NCI-H69 (cell line): ENCODE data around the gene NAXD.
"Not testable (repeated sequence)": the region's sequence is repeated elsewhere in the genome, so short reads cannot be mapped to it uniquely, and the experiment has no call there.

ENCODE experiments used
- DNase-seq: peaks from one replicate; lab custom pipeline; 2025; lab: John Stamatoyannopoulos, UW

NAXD gene

DNA sequence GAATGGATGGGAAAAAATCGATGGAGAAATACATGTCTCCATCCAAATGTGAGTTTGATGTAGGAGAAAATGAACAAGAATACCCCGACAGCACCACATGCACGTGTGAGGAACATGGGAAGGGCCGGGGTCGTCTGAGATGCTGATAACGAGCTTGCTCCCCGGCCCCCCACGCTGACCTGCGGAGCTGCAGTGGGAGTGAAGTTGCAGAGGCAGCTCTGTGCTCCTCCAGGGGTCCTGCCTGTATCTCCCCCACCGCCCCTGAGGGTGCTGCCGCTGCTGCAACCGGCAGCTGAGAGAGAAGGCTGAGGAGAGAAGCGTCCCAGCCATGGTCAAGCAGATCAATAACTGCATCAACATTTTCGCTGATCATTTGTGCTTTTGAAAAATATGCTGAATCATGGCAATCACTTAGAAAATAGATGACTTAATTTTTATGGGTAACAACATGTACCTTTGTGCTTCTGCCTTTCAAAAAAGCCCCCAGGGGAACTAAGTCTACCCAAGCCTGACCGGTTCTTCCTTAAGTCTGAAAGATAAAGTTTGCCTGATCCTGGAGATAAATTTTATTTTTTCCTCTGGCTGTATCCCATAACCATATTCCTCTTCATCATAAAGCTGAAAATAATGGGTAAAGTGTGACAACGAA is 18.2 kb upstream of the NAXD start:
- no peak for DNase-seq

DNA sequence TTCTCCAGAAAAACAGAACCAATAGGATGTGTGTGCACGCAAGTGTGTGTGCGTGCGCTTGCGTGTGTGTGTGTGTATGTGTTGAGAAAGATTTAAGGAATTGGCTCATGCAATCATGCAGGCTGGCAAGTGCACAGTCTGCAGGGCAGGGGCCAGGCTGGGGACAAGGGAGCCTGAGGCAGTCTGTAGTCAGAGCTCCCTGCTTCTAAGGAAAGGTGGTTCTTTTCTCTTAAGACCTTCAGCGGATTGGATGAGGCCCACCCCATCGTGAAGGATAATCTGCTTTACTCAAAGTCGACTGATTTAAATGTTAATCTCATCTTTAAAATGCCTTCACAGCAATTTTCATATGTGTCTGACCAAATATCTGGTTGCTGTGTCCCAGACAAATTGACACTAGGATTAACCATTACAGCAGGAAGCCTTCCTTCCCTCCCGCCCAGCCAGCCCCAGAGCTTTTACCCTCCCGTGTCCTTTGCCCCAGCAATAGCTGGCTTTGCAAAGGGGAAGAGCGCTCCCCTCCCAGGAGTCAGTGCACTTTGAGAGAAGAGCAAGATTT is 15.0 kb upstream of the NAXD start:
- no peak for DNase-seq

DNA sequence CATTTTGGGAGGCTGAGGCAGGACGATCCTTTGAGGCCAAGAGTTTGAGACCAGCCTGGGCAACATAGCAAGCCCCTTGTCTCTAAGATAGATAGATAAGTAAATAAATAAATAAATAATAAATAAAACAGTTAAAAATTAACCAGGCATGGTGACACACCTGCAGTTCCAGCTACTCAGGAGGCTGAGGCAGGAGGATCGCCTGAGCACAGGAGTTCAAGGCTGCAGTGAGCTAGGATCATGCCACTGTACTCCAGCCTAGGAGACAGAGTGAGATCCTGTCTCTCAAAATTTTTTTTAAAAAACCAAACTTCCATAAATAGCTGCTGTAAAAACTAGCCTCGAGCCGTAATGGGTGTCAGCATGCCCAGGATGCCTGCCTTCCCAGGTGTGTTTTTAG is 14.4 kb upstream of the NAXD start:
- no peak for DNase-seq

DNA sequence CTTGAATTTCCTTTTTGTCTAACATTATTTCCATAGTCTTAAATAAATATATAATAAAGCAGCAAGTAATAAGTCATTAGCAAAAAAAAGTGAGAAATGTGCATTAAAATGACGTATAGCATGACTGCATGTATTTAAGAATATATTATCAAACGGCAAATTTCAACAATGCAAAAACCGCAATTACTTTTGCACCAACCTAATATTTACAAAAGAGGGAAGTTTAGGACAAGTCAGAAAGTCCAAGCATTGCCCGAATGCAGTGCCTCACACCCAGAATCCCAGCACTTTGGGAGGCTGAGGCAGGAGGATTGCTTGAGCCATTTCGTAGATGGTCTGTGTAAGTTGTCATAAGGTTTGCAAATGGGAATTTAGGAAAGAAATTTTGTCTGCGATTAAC is 10.2 kb upstream of the NAXD start:
- no peak for DNase-seq

DNA sequence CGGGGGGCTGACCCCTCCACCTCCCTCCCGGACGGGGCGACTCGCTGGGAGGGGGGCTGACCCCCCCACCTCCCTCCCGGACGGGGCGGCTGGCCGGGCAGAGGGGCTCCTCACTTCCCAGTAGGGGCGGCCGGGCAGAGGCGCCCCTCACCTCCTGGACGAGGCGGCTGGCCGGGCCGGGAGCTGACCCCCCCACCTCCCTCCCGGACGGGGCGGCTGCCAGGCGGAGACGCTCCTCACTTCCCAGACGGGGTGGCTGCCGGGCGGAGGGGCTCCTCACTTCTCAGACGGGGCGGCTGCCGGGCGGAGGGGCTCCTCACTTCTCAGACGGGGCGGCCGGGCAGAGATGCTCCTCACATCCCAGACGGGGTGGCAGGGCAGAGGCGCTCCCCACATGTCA is 9.1 kb upstream of the NAXD start:
- DNase-seq, result not testable (repeated sequence)

DNA sequence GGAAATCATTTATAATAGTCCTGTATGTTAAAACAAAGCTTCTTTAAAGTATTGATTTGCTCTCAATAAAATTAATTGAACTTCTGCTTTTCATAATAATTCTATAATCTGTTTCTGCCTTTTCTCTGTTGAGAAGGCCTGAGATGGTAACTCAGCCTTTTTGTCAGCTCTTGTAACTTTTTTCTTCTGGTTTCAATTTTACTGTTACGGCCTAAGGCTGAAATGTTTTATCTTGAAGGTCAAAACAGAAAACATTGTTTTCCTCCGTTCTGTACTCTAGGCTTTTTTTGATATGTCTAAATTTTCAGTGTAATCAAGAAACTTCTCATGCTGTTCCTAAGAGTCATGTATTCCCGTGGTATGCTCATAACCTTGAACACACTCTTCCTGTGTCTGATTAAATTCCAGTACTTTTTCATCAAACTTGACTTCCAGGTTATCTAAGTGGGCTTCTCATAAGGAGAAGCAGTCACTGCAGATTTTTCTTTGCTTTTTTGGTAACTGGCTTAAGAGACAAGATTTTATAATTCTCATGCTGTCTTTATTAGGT is 7.6 kb upstream of the NAXD start:
- no peak for DNase-seq

DNA sequence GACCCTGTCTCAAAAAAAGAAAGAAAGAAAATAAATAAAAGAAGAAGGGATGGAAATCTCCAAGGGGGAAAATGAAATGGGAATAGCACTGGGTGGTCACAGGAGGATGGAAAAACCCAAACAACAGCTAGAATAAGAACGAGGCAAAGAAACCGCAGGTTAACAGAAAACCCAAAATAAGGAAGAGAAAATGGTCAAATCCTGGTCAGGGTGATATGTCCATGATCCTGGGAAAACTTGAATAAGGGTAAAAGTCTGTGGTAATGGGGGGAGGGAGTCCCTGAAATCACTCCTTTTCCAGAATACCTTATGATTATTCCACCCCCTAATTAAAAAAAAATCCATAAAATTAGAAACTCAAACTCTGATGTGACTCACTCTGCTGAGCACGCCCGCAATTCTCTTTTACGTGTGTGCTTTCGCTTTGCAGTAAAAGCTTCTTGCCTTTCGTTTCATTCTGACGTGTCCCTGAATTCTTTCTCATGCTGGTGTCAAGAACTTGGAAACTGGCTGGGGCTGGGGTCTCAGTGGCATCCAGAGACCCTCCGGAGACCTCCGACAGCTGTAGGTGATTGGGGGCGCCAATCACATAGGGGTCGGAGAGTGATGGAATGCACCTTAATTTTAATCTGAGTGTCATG is 4.3 kb upstream of the NAXD start:
- DNase-seq, result no peak

DNA sequence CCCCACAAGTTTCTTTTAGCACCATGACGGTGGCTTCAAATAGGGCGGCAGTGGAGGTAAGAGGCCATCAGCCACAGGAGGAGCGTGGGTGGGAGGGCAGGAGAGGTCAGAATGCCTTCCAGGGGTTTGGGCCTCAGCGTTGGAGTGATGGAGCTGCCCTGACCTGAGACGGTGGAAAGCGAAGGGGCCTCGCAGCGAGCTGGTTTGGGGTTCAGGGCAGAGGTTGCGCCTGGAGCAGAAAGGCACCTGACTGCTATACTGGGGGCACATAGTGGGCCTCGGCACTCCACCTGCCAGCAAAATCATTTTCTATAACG is 382 bp upstream of the NAXD start:
- DNase-seq, result no peak

DNA sequence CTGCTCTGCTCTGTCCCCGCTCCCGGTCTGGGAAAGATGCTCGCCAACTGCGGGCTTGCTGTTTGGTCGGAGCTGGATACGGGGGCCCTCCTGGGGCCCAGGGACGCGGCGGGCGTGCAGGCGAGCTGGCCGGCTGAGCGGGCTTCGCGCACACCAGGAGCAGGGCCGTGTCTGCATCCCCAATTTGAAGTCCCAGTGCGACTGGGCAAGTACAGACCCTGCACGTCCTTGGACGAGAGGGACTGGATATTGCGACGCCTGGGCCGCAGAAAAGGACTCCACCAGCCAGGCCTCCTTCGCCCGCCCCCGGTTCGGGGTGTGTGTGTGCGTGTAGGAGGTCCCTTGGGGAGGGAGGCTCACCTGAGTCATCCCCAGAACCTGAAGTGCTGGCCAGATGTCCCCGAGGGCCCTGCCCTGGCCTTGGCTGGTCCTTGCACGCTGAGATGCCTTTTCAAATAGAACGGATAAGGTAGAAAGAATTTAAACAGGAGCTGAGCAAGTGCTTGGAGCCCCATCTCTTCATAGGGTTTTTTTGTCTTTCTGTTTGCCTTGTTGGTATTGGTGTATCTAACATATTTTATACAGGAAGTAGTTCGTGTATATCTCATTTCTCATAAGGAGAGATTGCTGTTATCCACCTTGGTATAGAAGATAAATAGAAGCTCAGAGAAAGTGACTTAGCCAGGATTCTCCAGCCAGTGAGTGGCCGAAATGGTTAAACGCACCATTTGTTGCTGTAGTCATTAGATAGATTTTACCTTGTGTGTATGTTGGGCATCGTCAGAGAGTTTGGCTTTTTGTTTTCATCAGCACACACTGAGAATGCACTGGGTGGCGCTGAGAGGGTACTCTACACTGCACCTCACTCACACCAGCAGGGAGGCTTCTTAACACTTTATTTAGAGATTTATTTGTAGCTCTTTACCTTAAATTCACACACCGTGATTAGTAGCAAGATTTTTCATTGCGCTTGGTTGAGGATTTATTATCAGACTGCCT is 1.1 kb downstream of the NAXD start:
- DNase-seq, result peak; percentile 73

DNA sequence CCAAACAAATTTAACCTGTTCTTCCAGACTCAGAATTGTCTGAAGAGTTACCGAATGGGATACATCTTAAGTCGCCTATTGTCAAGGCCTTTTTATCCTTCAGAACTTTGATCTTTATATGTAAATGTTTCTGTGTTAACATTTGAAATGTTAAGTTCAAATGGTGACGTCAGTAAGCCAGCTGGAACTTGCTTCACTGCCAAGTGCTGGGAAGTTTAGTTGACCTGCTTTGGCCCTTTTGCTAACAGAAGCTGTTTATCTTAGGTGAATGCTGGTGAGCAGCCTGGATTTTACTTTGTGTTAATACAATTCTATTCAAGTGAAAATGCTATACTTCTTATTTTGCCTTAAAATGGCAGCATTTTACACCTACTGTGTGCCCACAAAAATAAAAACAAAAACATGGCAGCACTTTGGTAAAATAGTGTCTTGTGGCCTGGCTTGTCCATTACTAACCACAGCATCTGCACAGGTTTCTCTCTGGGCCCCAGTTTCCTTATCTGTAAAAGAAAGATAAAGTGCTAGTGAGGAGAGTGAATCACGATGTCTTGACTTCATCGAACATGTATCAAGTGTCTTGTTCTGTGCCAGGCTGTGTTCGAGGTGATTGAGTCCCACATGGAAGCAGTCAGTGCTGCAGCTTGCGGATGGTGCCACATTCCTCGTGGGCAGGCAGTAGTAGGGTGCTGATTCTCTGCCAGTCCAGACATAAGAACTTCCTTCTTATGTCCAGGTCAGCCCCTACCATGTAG is 2.2 kb downstream of the NAXD start:
- DNase-seq, result no peak

DNA sequence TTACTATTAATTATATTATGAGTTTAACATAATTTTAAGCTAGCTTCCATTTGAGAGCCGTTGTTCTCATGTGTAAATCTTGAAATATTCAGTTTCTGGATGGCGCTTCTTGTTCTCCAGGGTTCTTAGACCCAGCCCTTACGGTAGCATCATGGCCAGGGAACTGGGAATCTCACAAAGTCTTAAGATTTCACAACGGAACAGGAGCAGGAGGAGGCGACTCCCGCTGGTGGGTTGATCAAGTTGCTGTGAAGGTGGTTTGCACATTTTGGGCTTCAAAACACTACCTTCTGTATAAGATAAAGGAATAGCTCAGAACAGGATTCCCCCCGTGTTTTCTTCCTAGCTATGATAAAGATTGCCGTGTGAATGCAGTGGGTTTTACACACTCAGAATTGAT is 2.8 kb downstream of the NAXD start:
- DNase-seq, result no peak

DNA sequence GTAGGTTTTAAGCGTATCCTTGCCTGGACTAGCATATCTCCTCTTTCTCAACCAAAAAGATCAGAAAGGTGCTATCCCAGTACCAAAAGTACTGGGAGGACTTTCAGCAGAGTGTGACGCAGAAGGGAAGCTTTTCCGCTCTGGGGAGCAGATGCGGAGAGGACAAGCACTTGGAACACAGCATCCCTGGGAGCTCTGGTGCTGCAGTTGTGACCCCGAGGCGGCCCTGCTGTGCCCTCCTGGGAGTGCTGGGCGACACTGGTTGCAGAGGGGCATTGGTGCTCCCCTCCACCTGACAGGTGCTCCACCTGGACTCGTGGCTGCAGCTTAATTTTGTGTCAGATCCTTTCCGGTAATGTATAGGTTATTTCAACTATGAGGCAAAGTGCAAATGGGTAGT is 3.4 kb downstream of the NAXD start:
- no peak for DNase-seq

DNA sequence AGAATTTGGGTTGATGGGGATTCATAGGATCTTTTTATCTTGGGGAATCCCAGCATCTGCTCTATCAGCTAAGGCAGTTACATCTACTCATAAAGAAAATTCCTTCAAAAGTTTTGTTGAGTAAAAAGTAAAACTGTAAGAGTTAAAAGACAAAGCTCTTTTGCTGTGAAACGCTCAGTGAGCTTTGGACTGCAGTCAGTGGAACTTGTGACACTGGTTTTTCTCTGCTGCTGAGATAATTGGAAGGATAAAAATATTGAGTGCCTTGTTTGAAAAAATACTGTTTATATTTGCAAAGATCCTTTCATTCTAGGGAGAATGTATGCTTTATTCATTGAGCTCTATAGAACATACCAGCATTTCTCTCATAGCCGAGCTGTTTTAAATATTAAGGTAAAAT is 5.3 kb downstream of the NAXD start:
- DNase-seq, result no peak

DNA sequence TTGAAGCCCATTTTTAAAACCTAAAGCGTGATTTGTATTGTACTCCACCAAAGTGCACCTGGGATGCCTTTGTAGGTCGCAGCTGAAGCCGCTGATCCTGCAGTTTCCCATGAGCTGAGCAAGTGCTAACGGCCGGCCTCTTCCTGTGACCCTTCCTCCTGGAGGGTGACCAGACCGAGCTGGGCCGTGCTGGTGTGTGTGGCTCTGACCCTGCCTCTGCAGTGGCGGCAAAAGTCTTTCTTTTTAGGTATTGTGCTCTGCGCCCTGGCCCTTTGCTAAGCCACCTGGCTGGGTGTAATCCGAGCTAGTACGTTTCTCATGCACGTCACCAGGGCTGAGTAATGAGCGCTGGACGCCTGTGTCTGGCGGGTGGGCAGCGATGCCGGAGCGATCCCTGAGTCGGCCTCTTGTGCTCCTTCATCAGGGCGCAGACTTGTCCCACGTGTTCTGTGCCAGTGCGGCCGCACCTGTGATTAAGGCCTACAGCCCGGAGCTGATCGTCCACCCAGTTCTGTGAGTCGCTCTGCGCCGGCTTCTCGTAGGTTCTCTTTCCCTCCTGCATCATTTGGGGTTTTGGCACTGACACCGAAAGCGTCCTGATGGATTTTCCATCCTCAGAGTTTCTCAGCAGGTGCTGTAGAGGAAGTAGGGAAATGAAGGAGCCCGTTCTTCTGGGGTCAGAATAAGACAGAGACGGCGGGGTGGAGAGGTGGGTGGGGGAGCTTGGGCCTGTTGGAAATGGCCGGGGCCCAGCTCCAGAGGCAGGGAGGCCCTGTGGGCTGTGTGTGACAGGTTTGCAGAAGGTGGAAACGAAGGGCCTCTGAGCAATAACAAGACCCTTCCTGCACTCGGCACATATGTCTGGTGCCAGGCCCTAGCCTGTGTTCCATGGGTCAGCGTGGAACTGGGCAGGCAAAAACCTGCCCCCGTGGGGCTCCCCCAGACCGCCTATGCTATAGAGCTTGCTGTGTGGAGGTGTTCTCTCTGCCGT is 9.7 kb downstream of the NAXD start:
- no peak for DNase-seq

DNA sequence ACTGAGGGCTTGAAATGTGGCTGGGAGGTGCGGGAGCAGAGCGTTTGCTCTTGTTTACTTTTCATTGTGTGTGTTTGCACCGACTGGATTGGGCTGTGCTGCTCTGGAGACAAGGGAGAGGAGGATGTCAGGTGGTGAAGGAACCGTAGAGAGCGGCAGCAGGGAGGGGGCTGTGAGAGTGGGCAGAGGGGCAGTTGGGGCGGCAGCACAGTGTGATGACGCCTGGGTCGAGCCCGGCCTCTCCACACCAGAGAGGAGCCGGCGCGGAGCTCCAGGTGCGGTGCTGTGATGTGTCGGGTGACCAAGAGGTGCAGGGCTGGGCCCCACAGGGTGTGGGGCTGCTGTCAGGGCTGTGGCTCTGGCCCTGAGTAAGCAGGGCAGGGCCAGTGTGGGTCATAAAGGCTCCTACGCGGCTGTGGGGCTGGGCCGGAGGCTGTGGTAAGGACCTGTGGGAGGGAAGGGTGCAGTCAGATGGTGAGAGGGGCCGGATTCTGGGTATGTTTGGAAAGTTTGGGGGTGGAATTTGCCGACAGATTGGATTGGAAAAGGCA is 10.5 kb downstream of the NAXD start:
- no peak for DNase-seq

DNA sequence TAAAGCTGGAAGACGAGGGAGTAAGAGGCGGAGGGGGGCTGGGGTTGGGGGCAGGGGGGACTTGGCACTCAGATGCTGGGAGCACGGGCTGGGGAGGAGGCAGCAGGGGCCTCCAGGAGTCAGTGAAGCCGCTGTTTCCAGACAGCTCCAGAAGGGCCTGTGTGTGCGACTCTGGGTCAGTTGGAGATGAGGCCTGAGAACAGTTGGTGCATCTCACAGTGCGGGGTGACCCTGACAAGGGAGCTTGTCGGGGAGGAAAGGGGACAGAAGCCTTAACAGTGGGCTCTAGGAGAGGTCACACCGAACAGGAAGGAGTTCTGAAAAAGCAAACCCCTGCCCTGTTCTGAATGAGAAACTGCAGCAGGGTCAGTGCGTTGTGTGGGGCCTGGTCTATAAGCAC is 11.2 kb downstream of the NAXD start:
- no peak for DNase-seq

DNA sequence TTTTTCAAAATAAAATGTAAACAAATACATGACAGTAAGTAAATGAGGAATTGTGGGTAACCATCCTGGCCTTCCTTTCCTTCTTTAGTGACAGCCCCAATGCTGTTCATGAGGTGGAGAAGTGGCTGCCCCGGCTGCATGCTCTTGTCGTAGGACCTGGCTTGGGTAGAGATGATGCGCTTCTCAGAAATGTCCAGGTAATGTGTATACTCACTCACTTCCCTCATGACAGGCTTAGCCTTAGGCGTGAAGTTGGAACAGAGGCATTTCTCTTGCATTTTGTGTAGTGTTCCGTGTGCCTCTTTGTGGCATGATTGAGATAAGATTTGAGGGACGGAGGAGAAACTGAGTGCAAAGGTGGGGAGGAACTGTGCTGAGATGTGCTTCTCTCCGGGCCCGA is 12.0 kb downstream of the NAXD start:
- no peak for DNase-seq

DNA sequence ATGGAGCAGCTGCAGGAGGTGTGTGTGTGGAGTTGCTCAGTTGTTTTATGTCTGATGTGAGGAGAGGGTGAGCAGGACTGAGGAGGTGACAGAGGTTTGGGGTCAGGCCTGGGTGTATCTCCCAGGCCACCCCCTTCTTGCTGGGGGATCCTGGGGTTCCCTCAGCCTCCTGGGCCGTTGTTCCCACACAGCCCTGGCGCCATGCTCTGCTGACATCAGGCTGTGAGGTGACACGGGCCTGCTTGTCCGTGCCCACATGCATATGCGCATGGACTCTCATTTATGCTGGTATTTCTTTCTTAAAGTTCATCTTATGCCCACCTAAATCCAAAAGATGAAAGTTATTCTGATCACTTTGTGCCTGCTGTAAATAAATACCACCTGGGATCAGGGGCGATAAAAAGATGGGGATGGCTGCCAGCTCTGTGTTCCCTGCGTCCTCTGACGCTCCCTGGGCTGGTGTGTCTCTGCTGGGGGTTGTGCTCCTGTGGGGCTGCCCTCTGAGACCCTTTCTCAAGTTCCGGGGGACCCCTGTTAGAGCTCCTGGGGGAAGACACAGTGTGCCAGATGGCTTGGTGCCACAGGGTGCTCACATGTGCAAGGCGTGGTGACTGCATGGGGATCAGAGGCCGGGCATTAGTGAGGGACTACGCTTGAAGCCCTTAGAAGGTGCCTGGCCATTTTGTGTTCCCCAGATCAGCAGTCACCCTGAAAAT is 12.6 kb downstream of the NAXD start:
- no peak for DNase-seq

DNA sequence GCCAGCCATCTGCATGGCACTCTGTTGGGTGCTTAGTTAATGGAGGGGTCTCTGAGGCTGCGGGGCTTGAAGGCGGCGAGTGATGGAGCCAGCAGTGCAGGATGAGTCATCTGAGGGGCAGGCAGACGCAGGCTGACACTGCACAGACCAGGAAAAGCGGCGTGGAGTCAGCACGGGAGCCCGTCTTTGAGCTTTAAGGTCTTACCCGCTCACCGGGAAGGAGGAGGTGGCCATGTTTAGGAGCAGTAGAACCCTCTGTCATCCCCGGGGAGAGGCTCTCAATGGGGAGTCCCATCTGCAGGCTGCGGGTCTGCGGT is 13.1 kb downstream of the NAXD start:
- peak; percentile 16 for DNase-seq
